HepG2 (cell line): ENCODE measurements around the gene TEF. TPM values are rescaled to one million over a fixed set of nuclear protein-coding genes. Genes with fewer than 3 reads are reported as not detected.

Experiments
- ARNTL ChIP-seq: sonication (generic); formaldehyde crosslinking; IDR thresholded peaks from 2 replicates; pipeline ENCODE4 v1.4.0; 2020; ENCODE audit warnings: mild to moderate bottlenecking, missing genetic modification reagents
- DR1 ChIP-seq: sonication (generic); formaldehyde crosslinking; IDR thresholded peaks from 2 replicates; pipeline ENCODE4 v1.8.0; 2021; ENCODE audit warnings: mild to moderate bottlenecking, missing genetic modification reagents, inconsistent platforms
- DRAP1 ChIP-seq: IDR thresholded peaks from 2 replicates; pipeline ENCODE4 v1.6.1; 2016; ENCODE audit warnings: missing genetic modification reagents, missing compliant biosample characterization
- KDM5B ChIP-seq: sonication (generic); formaldehyde crosslinking; IDR thresholded peaks from 2 replicates; pipeline ENCODE4 v1.4.0; 2020; ENCODE audit warnings: missing genetic modification reagents, mild to moderate bottlenecking, borderline replicate concordance
- PRDM10 ChIP-seq: sonication (generic); formaldehyde crosslinking; IDR thresholded peaks from 2 replicates; pipeline ENCODE4 v1.4.0; 2020; ENCODE audit warnings: low read depth, missing genetic modification reagents
- ZBTB40 ChIP-seq, 2 experiments: fragments of 450-650 bp in 1 of 2; sonication (generic) in 1 of 2; formaldehyde crosslinking in 1 of 2; IDR thresholded peaks; 2 replicates each; pipeline versions ENCODE4 v1.6.1 to v1.8.0; 2016 to 2022; ENCODE audit warnings: antibody characterized with exemption in 1 of 2, mild to moderate bottlenecking in 1 of 2, missing genetic modification reagents in 1 of 2
- ZMYM4 ChIP-seq: sonication (generic); formaldehyde crosslinking; IDR thresholded peaks from 2 replicates; pipeline ENCODE4 v1.8.1; 2023; ENCODE audit warnings: mild to moderate bottlenecking, missing genetic modification reagents
- ZNF776 ChIP-seq: sonication (generic); formaldehyde crosslinking; IDR thresholded peaks from 2 replicates; pipeline ENCODE4 v1.4.0; 2020; ENCODE audit warnings: mild to moderate bottlenecking, missing genetic modification reagents
- polyA plus RNA-seq, 8 experiments: library from polyadenylated mRNA; depleted of rRNA in 3 of 8; stranded (reverse) in 7 of 8; unstranded in 1 of 8; fragments of >200 nt; fragmentation: Illumina TruSeq in 4 of 8; extraction: Trizol in 4 of 8; gene quantifications; 2 replicates each; pipeline versions ENCODE4 v1.2.1 to v1.2.3, GENCODE V29; 2011 to 2016; ENCODE audit warnings: low read depth in 4 of 8, missing spikeins in 1 of 8, mixed read lengths in 1 of 8; ENCODE audit not compliant: insufficient read depth in 1 of 8
- total RNA-seq, 5 experiments: library from RNA; depleted of rRNA; stranded (reverse); fragments of >200 nt; fragmentation: Illumina TruSeq; extraction: Trizol; gene quantifications; 2 replicates each; pipeline ENCODE4 v1.2.3, GENCODE V29; 2016; ENCODE audit warnings: low read depth in 1 of 5
- TF ChIP-seq, protein P1 (sequence below): sonication (generic); formaldehyde crosslinking; IDR thresholded peaks from 2 replicates; pipeline ENCODE4 v1.4.0; 2020; ENCODE audit warnings: missing genetic modification reagents, borderline replicate concordance

The TEF gene
- total and polyA plus RNA-seq, 2 of the 13 experiments (the other 11 are each of a cell fraction or from before 2014, with no cell fraction given) = 7.6 to 11.2 TPM

GRCh38 chr22:41381329-41382097 lies at the start of gene TEF (continued):
- TF ChIP-seq ZBTB40 (IDR thresholded peaks at IDR 0.05) (no peak), ZBTB40 (CRISPR knock-in tag; IDR thresholded peaks at IDR 0.05) (0 out of 2 replicates have a peak, but pooled peaks have one; percentile 5), PRDM10 (CRISPR knock-in tag) (peak; percentile 91), KDM5B (0 out of 2 replicates have a peak, but pooled peaks have one; percentile 65), DRAP1 (CRISPR knock-in tag) (peak; percentile 71; the same call in 1 of the 2 replicates), ZMYM4 (CRISPR knock-in tag) (peak; percentile 55; the same call in 1 of the 2 replicates), ZNF776 (CRISPR knock-in tag) (peak; percentile 43; the same call in 1 of the 2 replicates), ARNTL (peak; percentile 100), DR1 (0 out of 2 replicates have a peak, but pooled peaks have one; percentile 22)
- TF ChIP-seq, protein P1, sequence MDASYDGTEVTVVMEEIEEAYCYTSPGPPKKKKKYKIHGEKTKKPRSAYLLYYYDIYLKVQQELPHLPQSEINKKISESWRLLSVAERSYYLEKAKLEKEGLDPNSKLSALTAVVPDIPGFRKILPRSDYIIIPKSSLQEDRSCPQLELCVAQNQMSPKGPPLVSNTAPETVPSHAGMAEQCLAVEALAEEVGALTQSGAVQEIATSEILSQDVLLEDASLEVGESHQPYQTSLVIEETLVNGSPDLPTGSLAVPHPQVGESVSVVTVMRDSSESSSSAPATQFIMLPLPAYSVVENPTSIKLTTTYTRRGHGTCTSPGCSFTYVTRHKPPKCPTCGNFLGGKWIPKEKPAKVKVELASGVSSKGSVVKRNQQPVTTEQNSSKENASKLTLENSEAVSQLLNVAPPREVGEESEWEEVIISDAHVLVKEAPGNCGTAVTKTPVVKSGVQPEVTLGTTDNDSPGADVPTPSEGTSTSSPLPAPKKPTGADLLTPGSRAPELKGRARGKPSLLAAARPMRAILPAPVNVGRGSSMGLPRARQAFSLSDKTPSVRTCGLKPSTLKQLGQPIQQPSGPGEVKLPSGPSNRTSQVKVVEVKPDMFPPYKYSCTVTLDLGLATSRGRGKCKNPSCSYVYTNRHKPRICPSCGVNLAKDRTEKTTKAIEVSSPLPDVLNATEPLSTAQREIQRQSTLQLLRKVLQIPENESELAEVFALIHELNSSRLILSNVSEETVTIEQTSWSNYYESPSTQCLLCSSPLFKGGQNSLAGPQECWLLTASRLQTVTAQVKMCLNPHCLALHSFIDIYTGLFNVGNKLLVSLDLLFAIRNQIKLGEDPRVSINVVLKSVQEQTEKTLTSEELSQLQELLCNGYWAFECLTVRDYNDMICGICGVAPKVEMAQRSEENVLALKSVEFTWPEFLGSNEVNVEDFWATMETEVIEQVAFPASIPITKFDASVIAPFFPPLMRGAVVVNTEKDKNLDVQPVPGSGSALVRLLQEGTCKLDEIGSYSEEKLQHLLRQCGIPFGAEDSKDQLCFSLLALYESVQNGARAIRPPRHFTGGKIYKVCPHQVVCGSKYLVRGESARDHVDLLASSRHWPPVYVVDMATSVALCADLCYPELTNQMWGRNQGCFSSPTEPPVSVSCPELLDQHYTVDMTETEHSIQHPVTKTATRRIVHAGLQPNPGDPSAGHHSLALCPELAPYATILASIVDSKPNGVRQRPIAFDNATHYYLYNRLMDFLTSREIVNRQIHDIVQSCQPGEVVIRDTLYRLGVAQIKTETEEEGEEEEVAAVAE = peak; percentile 79; the same call in 1 of the 2 replicates
